Hepatocyte (in vitro differentiated cells): ENCODE measurements around the gene SLC43A2.

Experiments used
- CTCF ChIP-seq: fragments of 200-600 bp; sonication (generic); IDR thresholded peaks from 2 replicates; pipeline ENCODE4 v1.5.1; 2016; ENCODE audit warnings: antibody characterized with exemption, mild to moderate bottlenecking; ENCODE audit not compliant: poor library complexity
- EZH2 ChIP-seq: fragments of 200-600 bp; sonication (generic); IDR thresholded peaks from 2 replicates; pipeline ENCODE4 v1.6.1; 2016; ENCODE audit warnings: antibody characterized with exemption, mild to moderate bottlenecking, borderline replicate concordance
- EZH2phosphoT487 ChIP-seq: fragments of 200-600 bp; sonication (generic); IDR thresholded peaks from one replicate; pipeline ENCODE4 v1.6.1; 2018; ENCODE audit warnings: antibody characterized with exemption, mild to moderate bottlenecking, low read depth, moderate library complexity; ENCODE audit not compliant: unreplicated experiment, severe bottlenecking

GRCh38 chr17:1529863-1530262 lies 98.8 kb downstream of the SLC43A2 start:
- TF ChIP-seq EZH2 (no peak), CTCF (no peak), EZH2phosphoT487 (no peak)
